Heart left ventricle (tissue), 13 donors: ENCODE data around the gene PCSK5.

ENCODE experiments used
- POLR2A ChIP-seq, 2 donors: fragments of 450-650 bp; IDR thresholded peaks; one replicate each; pipeline ENCODE4 v1.6.1; 2017; ENCODE audit warnings: antibody characterized with exemption in 2 of 2, mild to moderate bottlenecking in 2 of 2, moderate library complexity in 2 of 2
- TF ChIP-seq, protein P1 (sequence below), 12 donors: fragments of 200-600 bp; sonication (generic) in 4 of 12; IDR thresholded peaks; one replicate each; pipeline versions ENCODE4 v1.5.0 to v1.8.0; 2018 to 2022; ENCODE audit warnings: antibody characterized with exemption in 12 of 12, mild to moderate bottlenecking in 5 of 12
- donor health status: ischemic (EF 13 %, LVEDD 7.1; RV severe dilation, severe dysfunction).
- donor health status: DM: no; HTN: yes; CAD: no.
- donor health status: DM: no; HTN: no; CAD: no.
- donor health status: ischemic (EF 25% LVEDD 6.9; RV normal size, moderate dysfunction).
- donor health status: ischemic (EF 25% LVEDD 5.7; RV mildly dilated, moderate dysfunction).
- donor health status: ischemic (EF 35%, LVEDD 5.7; RV mildly dilated, moderate dysfunction).
- donor health status: nonischemic (EF 11% LVEDD 7.7; RV severe dilation, severe dysfunction).
- donor health status: DM: yes; HTN: yes; CAD: no.
- donor health status: PGD.
- donor health status: ischemic (EF 29% LVEDD 5.4; RV normal size, mild dysfunction).
- donor health status: nonischemic (EF 23%, LVEDD 6.1; RV moderate dilation, normal function).

DNA sequence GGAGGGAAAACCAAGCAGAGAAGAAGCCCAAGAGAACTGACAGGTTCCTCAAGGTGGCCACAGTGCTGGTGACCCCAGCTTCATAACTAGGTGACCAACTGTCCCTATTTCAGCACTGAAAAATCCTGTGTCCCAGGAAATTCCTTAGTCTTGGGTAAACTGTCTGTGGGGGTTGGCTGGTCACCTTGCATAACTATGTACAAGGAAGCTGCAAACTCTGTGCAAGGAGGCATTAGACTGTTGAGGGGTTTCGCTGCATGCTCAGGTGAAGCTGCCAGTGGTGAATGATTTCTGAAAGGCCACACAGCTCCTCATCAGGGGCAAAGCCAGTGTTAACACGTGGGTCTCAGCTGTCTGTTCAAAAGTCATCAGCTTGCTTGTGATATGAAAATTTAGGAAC is 36.9 kb downstream of the PCSK5 start:
- TF ChIP-seq, protein P1, sequence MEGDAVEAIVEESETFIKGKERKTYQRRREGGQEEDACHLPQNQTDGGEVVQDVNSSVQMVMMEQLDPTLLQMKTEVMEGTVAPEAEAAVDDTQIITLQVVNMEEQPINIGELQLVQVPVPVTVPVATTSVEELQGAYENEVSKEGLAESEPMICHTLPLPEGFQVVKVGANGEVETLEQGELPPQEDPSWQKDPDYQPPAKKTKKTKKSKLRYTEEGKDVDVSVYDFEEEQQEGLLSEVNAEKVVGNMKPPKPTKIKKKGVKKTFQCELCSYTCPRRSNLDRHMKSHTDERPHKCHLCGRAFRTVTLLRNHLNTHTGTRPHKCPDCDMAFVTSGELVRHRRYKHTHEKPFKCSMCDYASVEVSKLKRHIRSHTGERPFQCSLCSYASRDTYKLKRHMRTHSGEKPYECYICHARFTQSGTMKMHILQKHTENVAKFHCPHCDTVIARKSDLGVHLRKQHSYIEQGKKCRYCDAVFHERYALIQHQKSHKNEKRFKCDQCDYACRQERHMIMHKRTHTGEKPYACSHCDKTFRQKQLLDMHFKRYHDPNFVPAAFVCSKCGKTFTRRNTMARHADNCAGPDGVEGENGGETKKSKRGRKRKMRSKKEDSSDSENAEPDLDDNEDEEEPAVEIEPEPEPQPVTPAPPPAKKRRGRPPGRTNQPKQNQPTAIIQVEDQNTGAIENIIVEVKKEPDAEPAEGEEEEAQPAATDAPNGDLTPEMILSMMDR (IDR thresholded peaks at IDR 0.05), result no peak
- TF ChIP-seq POLR2A (IDR thresholded peaks at IDR 0.05), result no peak
